ENCODE data around the gene SCARB1.

SCARB1 gene

GRCh38 chr12:124837249-124837897, 26.3 kb downstream of the SCARB1 start (continued):
- TF ChIP-seq CSRNP3 (CRISPR knock-in tag; IDR thresholded peaks at IDR 0.05) (no peak), BACH2 (CRISPR knock-in tag; IDR thresholded peaks at IDR 0.05; ENCODE audit: borderline replicate concordance) (no peak), ZNF565 (CRISPR knock-in tag; conservative IDR thresholded peaks at IDR 0.05; ENCODE audit: low read depth) (no peak)

GRCh38 chr12:124836759-124837158, 26.9 kb downstream of the SCARB1 start:
- TF ChIP-seq ZNF70 (CRISPR knock-in tag; IDR thresholded peaks at IDR 0.05) (no peak), RARB (CRISPR knock-in tag; IDR thresholded peaks at IDR 0.05) (no peak), PATZ1 (CRISPR knock-in tag; IDR thresholded peaks at IDR 0.05; ENCODE audit: borderline replicate concordance) (no peak), ZNF565 (CRISPR knock-in tag; conservative IDR thresholded peaks at IDR 0.05; ENCODE audit: low read depth) (no peak), ARNTL (CRISPR knock-in tag; IDR thresholded peaks at IDR 0.05; ENCODE audit: borderline replicate concordance, low read depth) (no peak), SNAI2 (CRISPR knock-in tag; IDR thresholded peaks at IDR 0.05) (no peak), ZC3H10 (CRISPR knock-in tag; IDR thresholded peaks at IDR 0.05) (no peak), CREB5 (CRISPR knock-in tag; IDR thresholded peaks at IDR 0.05; ENCODE audit: low read depth) (no peak), OSR1 (CRISPR knock-in tag; IDR thresholded peaks at IDR 0.05) (no peak), ZFP30 (CRISPR knock-in tag; IDR thresholded peaks at IDR 0.05) (no peak), TCF4 (CRISPR knock-in tag; IDR thresholded peaks at IDR 0.05; ENCODE audit: borderline replicate concordance) (no peak), POU6F1 (CRISPR knock-in tag; IDR thresholded peaks at IDR 0.05; ENCODE audit: borderline replicate concordance, low read depth) (no peak)

GRCh38 chr12:124835656-124836410, 27.8 kb downstream of the SCARB1 start:
- no peak for TF ChIP-seq ZNF70 (CRISPR knock-in tag; IDR thresholded peaks at IDR 0.05)
- TF ChIP-seq OSR1 (CRISPR knock-in tag; IDR thresholded peaks at IDR 0.05), result no peak
- no peak for TF ChIP-seq GLIS3 (CRISPR knock-in tag; IDR thresholded peaks at IDR 0.05)
- no peak for TF ChIP-seq ZNF565 (CRISPR knock-in tag; conservative IDR thresholded peaks at IDR 0.05; ENCODE audit: low read depth)
- TF ChIP-seq ESRRG (CRISPR knock-in tag; IDR thresholded peaks at IDR 0.05), result no peak
- no peak for TF ChIP-seq ISL1 (CRISPR knock-in tag; IDR thresholded peaks at IDR 0.05)
- TF ChIP-seq ZFP30 (CRISPR knock-in tag; IDR thresholded peaks at IDR 0.05), result no peak
- no peak for TF ChIP-seq TOX (CRISPR knock-in tag; IDR thresholded peaks at IDR 0.05; ENCODE audit: borderline replicate concordance)
- no peak for TF ChIP-seq CSRNP3 (CRISPR knock-in tag; IDR thresholded peaks at IDR 0.05)
- TF ChIP-seq BACH2 (CRISPR knock-in tag; IDR thresholded peaks at IDR 0.05; ENCODE audit: borderline replicate concordance), result no peak
- no peak for TF ChIP-seq ARNTL (CRISPR knock-in tag; IDR thresholded peaks at IDR 0.05; ENCODE audit: borderline replicate concordance, low read depth)
- TF ChIP-seq CSDC2 (CRISPR knock-in tag; IDR thresholded peaks at IDR 0.05), result no peak
- no peak for TF ChIP-seq RARB (CRISPR knock-in tag; IDR thresholded peaks at IDR 0.05)
- no peak for ATAC-seq

More at GRCh38 chr12:124836759-124837158, 26.9 kb downstream of the SCARB1 start:
- ATAC-seq, result no peak
